SK-N-SH treated with all-trans-retinoic acid at 6 μM for 48 hours (cell line): ENCODE results near the gene GPR156.

ENCODE experiments used
- ATAC-seq: fragments of 200-7000 bp; cut with Tn5 transposase; 3 replicates; pipeline ENCODE4 v1.9.1; 2020; ENCODE audit warnings: mild to moderate bottlenecking, moderate library complexity
- ARNTL ChIP-seq: fragments of 450-650 bp; formaldehyde crosslinking; IDR thresholded peaks from 2 replicates; pipeline ENCODE4 v1.5.0; 2020; ENCODE audit warnings: low read depth, mild to moderate bottlenecking, moderate library complexity, borderline replicate concordance
- BACH2 ChIP-seq: fragments of 250-450 bp; sonication (Bioruptor Pico); IDR thresholded peaks from 2 replicates; pipeline ENCODE4 v1.9.0; 2021; ENCODE audit warnings: mild to moderate bottlenecking, borderline replicate concordance
- CREB5 ChIP-seq: fragments of 250-450 bp; sonication (Bioruptor Pico); IDR thresholded peaks from 2 replicates; pipeline ENCODE4 v1.5.1; 2020; ENCODE audit warnings: low read depth, mild to moderate bottlenecking, moderate library complexity
- CSRNP3 ChIP-seq: fragments of 250-450 bp; sonication (Bioruptor Pico); IDR thresholded peaks from 2 replicates; pipeline ENCODE4 v1.5.1; 2021; ENCODE audit warnings: mild to moderate bottlenecking, moderate library complexity
- ESRRG ChIP-seq: fragments of 250-450 bp; sonication (Bioruptor Pico); IDR thresholded peaks from 2 replicates; pipeline ENCODE4 v1.6.1; 2021; ENCODE audit warnings: mild to moderate bottlenecking
- GLIS3 ChIP-seq: fragments of 250-450 bp; sonication (Bioruptor Pico); IDR thresholded peaks from 2 replicates; pipeline ENCODE4 v1.5.0; 2020; ENCODE audit warnings: mild to moderate bottlenecking, moderate library complexity
- ISL1 ChIP-seq: fragments of 250-450 bp; sonication (Bioruptor Pico); IDR thresholded peaks from 2 replicates; pipeline ENCODE4 v2.1.2; 2022; ENCODE audit warnings: mild to moderate bottlenecking, moderate library complexity
- OSR1 ChIP-seq: fragments of 250-450 bp; sonication (Bioruptor Pico); IDR thresholded peaks from 2 replicates; pipeline ENCODE4 v1.8.0; 2022; ENCODE audit warnings: moderate library complexity, mild to moderate bottlenecking, inconsistent platforms
- PATZ1 ChIP-seq: fragments of 250-450 bp; sonication (Bioruptor Pico); IDR thresholded peaks from 2 replicates; pipeline ENCODE4 v1.8.0; 2020; ENCODE audit warnings: mild to moderate bottlenecking, moderate library complexity, borderline replicate concordance
- POU6F1 ChIP-seq: fragments of 250-450 bp; sonication (Bioruptor Pico); IDR thresholded peaks from 2 replicates; pipeline ENCODE4 v1.8.0; 2021; ENCODE audit warnings: low read depth, mild to moderate bottlenecking, moderate library complexity, borderline replicate concordance
- PPARA ChIP-seq: fragments of 250-450 bp; sonication (Bioruptor Pico); IDR thresholded peaks from 2 replicates; pipeline ENCODE4 v1.5.0; 2020; ENCODE audit warnings: mild to moderate bottlenecking, borderline replicate concordance
- RARB ChIP-seq: fragments of 250-450 bp; sonication (Bioruptor Pico); IDR thresholded peaks from 2 replicates; pipeline ENCODE4 v1.8.0; 2021; ENCODE audit warnings: mild to moderate bottlenecking, moderate library complexity
- SNAI2 ChIP-seq: fragments of 250-450 bp; sonication (Bioruptor Pico); IDR thresholded peaks from 2 replicates; pipeline ENCODE4 v1.5.0; 2020; ENCODE audit warnings: mild to moderate bottlenecking, moderate library complexity
- TCF4 ChIP-seq: fragments of 250-450 bp; sonication (Bioruptor Pico); IDR thresholded peaks from 2 replicates; pipeline ENCODE4 v1.8.0; 2021; ENCODE audit warnings: mild to moderate bottlenecking, moderate library complexity, borderline replicate concordance
- TOX ChIP-seq: fragments of 250-450 bp; sonication (Bioruptor Pico); IDR thresholded peaks from 2 replicates; pipeline ENCODE4 v1.8.0; 2021; ENCODE audit warnings: mild to moderate bottlenecking, moderate library complexity, borderline replicate concordance
- TSHZ2 ChIP-seq: fragments of 250-450 bp; sonication (Bioruptor Pico); IDR thresholded peaks from 2 replicates; pipeline ENCODE4 v1.5.0; 2020; ENCODE audit warnings: mild to moderate bottlenecking, moderate library complexity
- ZC3H10 ChIP-seq: fragments of 250-450 bp; sonication (Bioruptor Pico); IDR thresholded peaks from 2 replicates; pipeline ENCODE4 v1.5.1; 2021; ENCODE audit warnings: mild to moderate bottlenecking, moderate library complexity
- ZFP3 ChIP-seq: fragments of 250-450 bp; sonication (Bioruptor Pico); IDR thresholded peaks from 2 replicates; pipeline ENCODE4 v1.5.0; 2020; ENCODE audit warnings: mild to moderate bottlenecking, moderate library complexity
- ZFP30 ChIP-seq: fragments of 450-650 bp; formaldehyde crosslinking; IDR thresholded peaks from 2 replicates; pipeline ENCODE4 v1.5.0; 2022; ENCODE audit warnings: mild to moderate bottlenecking, moderate library complexity
- ZNF70 ChIP-seq: fragments of 450-650 bp; formaldehyde crosslinking; IDR thresholded peaks from 2 replicates; pipeline ENCODE4 v1.5.0; 2020; ENCODE audit warnings: mild to moderate bottlenecking, moderate library complexity
- ZNF8 ChIP-seq: fragments of 450-650 bp; formaldehyde crosslinking; IDR thresholded peaks from 2 replicates; pipeline ENCODE4 v1.5.0; 2020; ENCODE audit warnings: mild to moderate bottlenecking, moderate library complexity

GPR156 gene

GRCh38 chr3:120200493-120201235 is 84.4 kb downstream of the GPR156 start:
- ATAC-seq, result no peak
- TF ChIP-seq ZNF70 (CRISPR knock-in tag) (no peak), BACH2 (CRISPR knock-in tag) (no peak), ZNF8 (CRISPR knock-in tag) (no peak), CSRNP3 (no peak), ARNTL (CRISPR knock-in tag) (no peak), PATZ1 (CRISPR knock-in tag) (no peak), TCF4 (CRISPR knock-in tag) (no peak), ZFP3 (no peak), ZC3H10 (no peak), POU6F1 (CRISPR knock-in tag) (no peak), RARB (CRISPR knock-in tag) (no peak), TOX (no peak), SNAI2 (no peak), GLIS3 (CRISPR knock-in tag) (no peak), CREB5 (no peak), TSHZ2 (no peak), ISL1 (no peak), ESRRG (CRISPR knock-in tag) (no peak), ZFP30 (CRISPR knock-in tag) (no peak), PPARA (CRISPR knock-in tag) (no peak)

GRCh38 chr3:120198305-120198878 is 86.6 kb downstream of the GPR156 start:
- no peak for TF ChIP-seq ISL1
- no peak for TF ChIP-seq ZNF70 (CRISPR knock-in tag)
- TF ChIP-seq ZFP3, result no peak
- no peak for TF ChIP-seq CREB5
- no peak for TF ChIP-seq ESRRG (CRISPR knock-in tag)
- TF ChIP-seq ZNF8 (CRISPR knock-in tag), result no peak
- TF ChIP-seq ARNTL (CRISPR knock-in tag), result no peak
- no peak for TF ChIP-seq OSR1
- TF ChIP-seq ZC3H10, result no peak
- TF ChIP-seq PATZ1 (CRISPR knock-in tag), result no peak
- peak; percentile 83 for ATAC-seq
